ENCODE measurements around the gene PDIK1L. TPM values are rescaled to one million over a fixed set of nuclear protein-coding genes. Genes with fewer than 3 reads are reported as not detected.
A peak's percentile ranks its signal among the peaks of the same experiment; 100 is the strongest.

The PDIK1L gene
- total and polyA plus RNA-seq, 7 experiments from 2014 or later, result 4.7 to 29.6 (median 10.9) TPM

DNA sequence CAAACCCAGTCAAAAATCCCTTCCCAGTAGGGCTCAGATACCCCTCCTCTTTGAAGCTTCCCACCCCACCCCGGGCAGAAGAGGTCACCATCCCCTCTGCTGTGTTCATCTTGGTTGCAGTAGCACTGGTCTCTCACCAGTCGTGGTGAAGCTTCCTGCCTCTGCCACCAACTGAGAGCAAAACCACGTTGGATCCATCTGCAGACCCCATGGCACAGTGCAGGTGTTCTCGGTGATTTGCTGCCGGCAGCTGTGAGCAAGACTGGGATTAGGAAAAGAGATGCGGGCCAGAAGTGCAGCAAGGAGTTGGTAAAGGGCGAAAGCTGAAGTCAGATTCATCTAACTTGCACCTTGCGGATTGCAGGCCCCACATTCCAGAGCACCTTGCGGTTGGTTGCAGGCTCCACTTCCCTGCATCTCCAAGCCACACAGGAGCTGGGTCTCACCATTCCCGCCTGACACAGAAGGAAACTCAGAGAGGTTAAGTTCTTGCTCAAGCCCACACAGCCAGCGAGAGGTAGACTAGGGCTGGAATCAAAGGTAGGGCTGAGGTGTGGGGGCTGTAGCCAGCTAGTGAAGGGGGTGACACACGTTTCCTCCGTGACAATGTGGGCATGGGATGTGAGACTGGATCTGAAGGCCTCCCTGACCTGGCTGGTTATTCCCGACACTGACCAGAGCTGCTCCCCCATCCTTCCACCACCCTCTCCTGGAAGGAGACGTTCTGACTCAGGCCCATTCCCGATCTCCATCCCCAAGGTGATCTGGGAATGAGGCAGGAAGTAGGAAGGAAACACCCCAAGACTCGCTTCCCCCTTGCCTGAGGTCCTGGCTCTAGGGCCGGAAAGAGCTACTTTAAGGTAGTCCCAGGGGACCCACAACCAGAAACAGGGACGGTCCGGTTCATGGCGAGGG is 44.0 kb downstream of the PDIK1L start:
- DNase-seq, result no peak
- intact Hi-C loops (cut with micrococcal nuclease), result no loop called here

DNA sequence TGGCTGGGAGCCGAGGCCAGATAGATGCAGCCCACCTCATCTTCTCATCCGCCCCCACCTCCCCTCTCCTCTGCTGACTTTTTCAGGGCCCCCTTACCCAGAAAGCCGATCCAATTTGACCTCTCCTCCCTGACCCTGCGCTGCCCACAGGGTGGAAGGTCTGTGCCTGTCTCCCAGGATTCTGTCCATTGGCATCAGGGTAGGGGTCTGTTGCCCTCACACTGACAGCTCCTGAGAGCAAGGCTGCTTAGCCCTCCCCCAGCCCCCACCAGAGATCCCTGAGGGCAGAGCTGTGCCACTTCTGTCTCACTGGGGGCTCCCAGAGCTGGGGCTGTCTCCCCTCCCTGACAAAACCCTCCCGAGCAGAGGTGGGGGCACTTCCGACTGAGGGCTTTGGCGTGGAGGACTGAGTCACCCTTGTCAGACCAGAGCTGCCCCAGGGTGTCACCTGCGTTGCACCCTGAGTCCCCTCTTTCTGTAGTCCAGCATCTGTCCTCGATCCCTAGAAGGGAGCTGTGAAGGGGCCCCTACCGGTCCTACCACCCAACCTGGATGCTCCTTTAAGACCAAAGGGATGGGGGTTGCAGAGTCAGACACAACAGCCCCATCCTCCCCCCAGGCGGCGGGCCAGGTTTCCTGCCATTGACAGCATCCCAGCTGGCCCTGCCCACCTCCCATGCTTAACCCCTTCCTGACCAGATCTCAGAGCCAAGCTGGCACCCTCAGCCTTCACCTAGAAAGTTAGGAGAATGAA is 44.8 kb downstream of the PDIK1L start:
- Mint-ChIP-seq H3K27ac (peak overlapping the region in 1 of 9 donors; percentile 60), H3K4me3 (peak overlapping the region in 1 of 10 donors; percentile 15), H3K36me3 (no peaks in the 10 kb centered on the region), H3K4me1 (peaks cover 0 to 9% (median 3%) of the 10 kb centered on the region in 7 donors), H3K9me3 (no peaks in the 10 kb centered on the region), H3K27me3 (peaks cover 10 to 69% (median 23%) of the 10 kb centered on the region in 5 donors)
- ChIA-PET CTCF (interaction anchor here (1.2 to 1.7 kb wide), 3 partner anchors 12 to 54 kb away, joined by 3 to 7 read pairs (median 6); partner anchors contain the start of genes C1orf232 and ZNF593), POLR2A (interaction anchor here (0.6 kb wide), 1 partner anchor 588 kb away, joined by 3 read pairs; no protein-coding TSS in a partner anchor)
- peak in 3 of 9 donors; percentile 15 to 29 (median 23) for DNase-seq
- Histone ChIP-seq H3K27me3 (ENCODE audit: control insufficient read depth in 2 of 2, insufficient read depth in 2 of 2, low read length in 2 of 2) (peaks cover 0 to 7% of the 10 kb centered on the region in 2 donors), H3K36me3 (ENCODE audit: control insufficient read depth in 2 of 3, insufficient read depth in 3 of 3, low read length in 3 of 3) (no peaks in the 10 kb centered on the region), H3K4me1 (ENCODE audit: control insufficient read depth in 2 of 2, insufficient read depth in 2 of 2, low read length in 2 of 2) (no peaks in the 10 kb centered on the region), H3K27ac (ENCODE audit: low read depth, low read length) (no peak overlapping the region), H3K9me3 (ENCODE audit: control insufficient read depth in 2 of 3, low read length in 3 of 3) (no peaks in the 10 kb centered on the region), H3K4me3 (ENCODE audit: low read length) (no peak overlapping the region)
- intact Hi-C loops (cut with micrococcal nuclease), result no loop called here
- no peak for ATAC-seq

More for the DNA sequence above, 44.0 kb downstream of the PDIK1L start:
- ChIA-PET CTCF (interaction anchor here (0.6 to 1.7 kb wide), 3 partner anchors 9 to 53 kb away, joined by 3 to 7 read pairs (median 3); partner anchors contain the start of genes C1orf232 and ZNF593), POLR2A (interaction anchor here (0.7 kb wide), 2 partner anchors 52 to 741 kb away, joined by 3 read pairs; no protein-coding TSS in a partner anchor)
- ATAC-seq, result no peak
- peaks cover 0 to 9% (median 3%) of the 10 kb centered on the region in 7 donors for H3K4me1 Mint-ChIP-seq
- H3K4me3 Mint-ChIP-seq, result no peak overlapping the region
- H3K4me1 ChIP-seq (ENCODE audit: control insufficient read depth in 2 of 2, insufficient read depth in 2 of 2, low read length in 2 of 2), result no peaks in the 10 kb centered on the region
- H3K27me3 Mint-ChIP-seq, result peaks cover 10 to 66% (median 23%) of the 10 kb centered on the region in 5 donors
- no peaks in the 10 kb centered on the region for H3K9me3 ChIP-seq (ENCODE audit: control insufficient read depth in 2 of 3, low read length in 3 of 3)
- H3K4me3 ChIP-seq (ENCODE audit: low read length), result no peak overlapping the region
- peaks cover 0 to 1% of the 10 kb centered on the region in 2 donors for H3K27me3 ChIP-seq (ENCODE audit: control insufficient read depth in 2 of 2, insufficient read depth in 2 of 2, low read length in 2 of 2)
- H3K36me3 Mint-ChIP-seq, result no peaks in the 10 kb centered on the region
- no peaks in the 10 kb centered on the region for H3K9me3 Mint-ChIP-seq
- no peak overlapping the region for H3K27ac ChIP-seq (ENCODE audit: low read depth, low read length)
- H3K36me3 ChIP-seq (ENCODE audit: control insufficient read depth in 2 of 3, insufficient read depth in 3 of 3, low read length in 3 of 3), result no peaks in the 10 kb centered on the region
- peak overlapping the region in 3 of 9 donors; percentile 43 to 62 (median 60) for H3K27ac Mint-ChIP-seq

- intact Hi-C loops (cut with micrococcal nuclease), result no loop called here
- H3K4me3 Mint-ChIP-seq, result no peak overlapping the region
- H3K9me3 ChIP-seq (ENCODE audit: control insufficient read depth in 2 of 3, low read length in 3 of 3), result no peaks in the 10 kb centered on the region
- no peak overlapping the region for H3K27ac Mint-ChIP-seq
- no peaks in the 10 kb centered on the region for H3K36me3 ChIP-seq (ENCODE audit: control insufficient read depth in 2 of 3, insufficient read depth in 3 of 3, low read length in 3 of 3)
- no peaks in the 10 kb centered on the region for H3K36me3 Mint-ChIP-seq
- ATAC-seq (no peak), DNase-seq (no peak)
- peaks cover 0 to 11% (median 8%) of the 10 kb centered on the region in 7 donors for H3K4me1 Mint-ChIP-seq
- ChIA-PET POLR2A (no interaction called here), CTCF (no interaction called here)
- no peaks in the 10 kb centered on the region for H3K4me1 ChIP-seq (ENCODE audit: control insufficient read depth in 2 of 2, insufficient read depth in 2 of 2, low read length in 2 of 2)
- no peak overlapping the region for H3K27ac ChIP-seq (ENCODE audit: low read depth, low read length)
- H3K4me3 ChIP-seq (ENCODE audit: low read length), result no peak overlapping the region
- peaks cover 16 to 69% (median 30%) of the 10 kb centered on the region in 5 donors for H3K27me3 Mint-ChIP-seq
- H3K9me3 Mint-ChIP-seq, result peaks cover 0 to 3% (median 0%) of the 10 kb centered on the region in 11 donors
- peaks cover 0 to 7% of the 10 kb centered on the region in 2 donors for H3K27me3 ChIP-seq (ENCODE audit: control insufficient read depth in 2 of 2, insufficient read depth in 2 of 2, low read length in 2 of 2)
These were observed 46.8 kb downstream of the PDIK1L start for GRCh38 chr1:26158271-26158907.

GRCh38 chr1:26158908-26159742 is 47.5 kb downstream of the PDIK1L start, which contains the start of gene FAM110D:
Gene FAM110D, plus strand, starts transcription at chr1:26159079. Its CDS starts 2,213 bp downstream, at chr1:26161292.
- POLR2A ChIA-PET, result no interaction called here
- no peak for DNase-seq
- H3K4me1 ChIP-seq (ENCODE audit: control insufficient read depth in 2 of 2, insufficient read depth in 2 of 2, low read length in 2 of 2), result no peaks in the 10 kb centered on the region
- H3K27ac ChIP-seq (ENCODE audit: low read depth, low read length), result no peak within 1 kb of the TSS
- no peaks in the 10 kb centered on the region for H3K36me3 Mint-ChIP-seq
- peaks cover 0 to 11% of the 10 kb centered on the region in 2 donors for H3K27me3 ChIP-seq (ENCODE audit: control insufficient read depth in 2 of 2, insufficient read depth in 2 of 2, low read length in 2 of 2)
- no peak within 1 kb of the TSS for H3K4me3 ChIP-seq (ENCODE audit: low read length)
- peaks cover 0 to 14% (median 12%) of the 10 kb centered on the region in 7 donors for H3K4me1 Mint-ChIP-seq
- H3K9me3 Mint-ChIP-seq, result peaks cover 0 to 3% (median 0%) of the 10 kb centered on the region in 11 donors
- peak within 1 kb of the TSS in 2 of 10 donors; percentile 12 to 43 for H3K4me3 Mint-ChIP-seq
- intact Hi-C loops (cut with micrococcal nuclease), result no loop called here
- peak within 1 kb of the TSS in 1 of 9 donors; percentile 23 for H3K27ac Mint-ChIP-seq
- H3K9me3 ChIP-seq (ENCODE audit: control insufficient read depth in 2 of 3, low read length in 3 of 3), result no peaks in the 10 kb centered on the region
- H3K36me3 ChIP-seq (ENCODE audit: control insufficient read depth in 2 of 3, insufficient read depth in 3 of 3, low read length in 3 of 3), result no peaks in the 10 kb centered on the region
- peaks cover 16 to 69% (median 34%) of the 10 kb centered on the region in 5 donors for H3K27me3 Mint-ChIP-seq
- CTCF ChIA-PET, result no interaction called here
- ATAC-seq, result no peak

- Histone ChIP-seq H3K36me3 (ENCODE audit: control insufficient read depth in 2 of 3, insufficient read depth in 3 of 3, low read length in 3 of 3) (no peaks in the 10 kb centered on the region), H3K4me3 (ENCODE audit: low read length) (no peak overlapping the region), H3K4me1 (ENCODE audit: control insufficient read depth in 2 of 2, insufficient read depth in 2 of 2, low read length in 2 of 2) (no peaks in the 10 kb centered on the region), H3K27ac (ENCODE audit: low read depth, low read length) (no peak overlapping the region), H3K9me3 (ENCODE audit: control insufficient read depth in 2 of 3, low read length in 3 of 3) (no peaks in the 10 kb centered on the region), H3K27me3 (ENCODE audit: control insufficient read depth in 2 of 2, insufficient read depth in 2 of 2, low read length in 2 of 2) (peaks cover 0 to 11% of the 10 kb centered on the region in 2 donors)
- no peak for ATAC-seq
- Mint-ChIP-seq H3K9me3 (peaks cover 0 to 3% (median 0%) of the 10 kb centered on the region in 11 donors), H3K36me3 (no peaks in the 10 kb centered on the region), H3K4me3 (peak overlapping the region in 2 of 10 donors; percentile 12 to 43), H3K27ac (peak overlapping the region in 1 of 9 donors; percentile 23), H3K27me3 (peaks cover 16 to 70% (median 34%) of the 10 kb centered on the region in 5 donors), H3K4me1 (peaks cover 0 to 16% (median 12%) of the 10 kb centered on the region in 7 donors)
- ChIA-PET POLR2A (no interaction called here), CTCF (no interaction called here)
- intact Hi-C loops (cut with micrococcal nuclease), result no loop called here
- no peak for DNase-seq
These were observed 48.1 kb downstream of the PDIK1L start for GRCh38 chr1:26159743-26160039.
